ENCODE data around the gene MYO5A. TPM values are rescaled to one million over a fixed set of nuclear protein-coding genes. Genes with fewer than 3 reads are reported as not detected.

The MYO5A gene
- total and polyA plus RNA-seq, 9 of the 15 experiments (the other 6 are each of a cell fraction or from before 2014, with no cell fraction given): 0.03 to 0.82 (median 0.40) TPM

DNA sequence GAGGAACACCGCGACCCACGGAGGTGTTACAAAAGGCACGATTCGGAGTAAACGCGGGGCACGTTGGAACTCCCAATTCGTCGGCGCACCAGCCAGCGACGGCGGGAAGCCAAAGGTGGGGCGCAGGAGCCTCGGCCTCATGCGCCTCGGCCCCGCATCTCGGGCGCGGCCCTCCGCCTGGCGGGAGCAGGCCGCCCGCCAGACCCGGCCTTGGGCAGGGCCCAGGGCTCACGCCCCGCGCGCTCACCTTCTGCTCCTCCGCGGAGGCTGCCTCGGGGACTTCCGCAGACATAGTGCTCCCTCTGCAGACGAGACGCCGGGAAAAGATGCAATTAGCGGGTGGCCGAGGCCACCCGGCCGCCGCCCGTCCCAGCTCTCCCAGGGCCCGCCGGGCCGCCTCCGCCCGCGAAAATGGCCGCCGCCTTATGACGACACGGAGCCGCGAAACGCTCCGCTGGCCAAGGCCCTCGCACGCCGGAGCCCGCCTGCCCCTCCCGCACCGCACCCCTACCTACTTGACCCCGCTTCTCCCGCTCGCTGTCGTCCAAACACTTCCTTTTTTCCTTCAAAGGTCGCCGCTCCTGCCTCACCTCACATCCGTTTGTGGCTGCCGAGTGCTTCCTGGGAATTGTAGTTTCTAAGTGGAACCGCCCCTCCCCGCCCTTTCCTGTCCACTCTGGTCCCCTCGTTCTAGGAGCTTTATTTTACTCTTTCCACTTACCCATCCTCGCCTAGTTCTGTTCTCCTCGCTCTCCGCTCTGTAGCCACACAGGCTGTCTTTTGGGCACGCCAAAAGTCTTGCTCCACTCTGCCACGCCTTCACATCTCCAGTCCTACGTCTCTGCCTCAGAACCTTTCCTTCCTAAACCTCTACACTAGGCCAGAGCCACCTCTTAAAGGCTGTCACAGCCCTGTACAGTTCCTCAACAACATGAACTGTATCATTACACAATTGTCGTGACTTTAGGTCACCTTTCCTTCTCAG, 40.2 kb upstream of the MYO5A start, which contains the start of gene ARPP19 (continued):
- TF ChIP-seq ZNF212 (CRISPR knock-in tag; IDR thresholded peaks at IDR 0.05): no peak
- no peak; the same call in 1 of the 2 replicates for TF ChIP-seq CEBPG (CRISPR knock-in tag; IDR thresholded peaks at IDR 0.05)
- TF ChIP-seq CEBPG (tag; conservative IDR thresholded peaks at IDR 0.05 in 1 of 2, IDR thresholded peaks at IDR 0.05 in 1 of 2): no peak
- TF ChIP-seq STAT5A (IDR thresholded peaks at IDR 0.05; ENCODE audit: borderline replicate concordance, low read length): no peak
- TF ChIP-seq MYC (IDR thresholded peaks at IDR 0.05; ENCODE audit: low read depth, low read length): peak; percentile 78
- no peak for TF ChIP-seq MYC (CRISPR knock-in tag; IDR thresholded peaks at IDR 0.05; ENCODE audit: borderline replicate concordance, low read depth)
- peak; percentile 82 for TF ChIP-seq EHMT2 (IDR thresholded peaks at IDR 0.05)
- no peak for TF ChIP-seq HDAC3 (IDR thresholded peaks at IDR 0.05; ENCODE audit: borderline replicate concordance, partially characterized antibody)
- TF ChIP-seq, protein P1, sequence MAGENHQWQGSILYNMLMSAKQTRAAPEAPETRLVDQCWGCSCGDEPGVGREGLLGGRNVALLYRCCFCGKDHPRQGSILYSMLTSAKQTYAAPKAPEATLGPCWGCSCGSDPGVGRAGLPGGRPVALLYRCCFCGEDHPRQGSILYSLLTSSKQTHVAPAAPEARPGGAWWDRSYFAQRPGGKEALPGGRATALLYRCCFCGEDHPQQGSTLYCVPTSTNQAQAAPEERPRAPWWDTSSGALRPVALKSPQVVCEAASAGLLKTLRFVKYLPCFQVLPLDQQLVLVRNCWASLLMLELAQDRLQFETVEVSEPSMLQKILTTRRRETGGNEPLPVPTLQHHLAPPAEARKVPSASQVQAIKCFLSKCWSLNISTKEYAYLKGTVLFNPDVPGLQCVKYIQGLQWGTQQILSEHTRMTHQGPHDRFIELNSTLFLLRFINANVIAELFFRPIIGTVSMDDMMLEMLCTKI (IDR thresholded peaks at IDR 0.05; ENCODE audit: partially characterized antibody): no peak
- TF ChIP-seq NUFIP1 (IDR thresholded peaks at IDR 0.05; ENCODE audit: partially characterized antibody): no peak
- TF ChIP-seq BRD4 (IDR thresholded peaks at IDR 0.05): peak; percentile 74
- no peak for TF ChIP-seq GTF2F1 (IDR thresholded peaks at IDR 0.05; ENCODE audit: low read depth, low read length)
- TF ChIP-seq, protein P2, sequence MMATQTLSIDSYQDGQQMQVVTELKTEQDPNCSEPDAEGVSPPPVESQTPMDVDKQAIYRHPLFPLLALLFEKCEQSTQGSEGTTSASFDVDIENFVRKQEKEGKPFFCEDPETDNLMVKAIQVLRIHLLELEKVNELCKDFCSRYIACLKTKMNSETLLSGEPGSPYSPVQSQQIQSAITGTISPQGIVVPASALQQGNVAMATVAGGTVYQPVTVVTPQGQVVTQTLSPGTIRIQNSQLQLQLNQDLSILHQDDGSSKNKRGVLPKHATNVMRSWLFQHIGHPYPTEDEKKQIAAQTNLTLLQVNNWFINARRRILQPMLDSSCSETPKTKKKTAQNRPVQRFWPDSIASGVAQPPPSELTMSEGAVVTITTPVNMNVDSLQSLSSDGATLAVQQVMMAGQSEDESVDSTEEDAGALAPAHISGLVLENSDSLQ (IDR thresholded peaks at IDR 0.05): peak; percentile 49; the same call in 1 of the 2 replicates
- TF ChIP-seq ZNF785 (CRISPR knock-in tag; IDR thresholded peaks at IDR 0.05): no peak
- no peak for TF ChIP-seq SRSF9 (IDR thresholded peaks at IDR 0.05; ENCODE audit: borderline replicate concordance, low read depth, low read length)
- TF ChIP-seq ZBTB1 (CRISPR knock-in tag; IDR thresholded peaks at IDR 0.05; ENCODE audit: borderline replicate concordance, low read depth): peak; percentile 85
- no peak for TF ChIP-seq ZNF766 (CRISPR knock-in tag; conservative IDR thresholded peaks at IDR 0.05)
- no peak for TF ChIP-seq KDM2B (CRISPR knock-in tag; IDR thresholded peaks at IDR 0.05)
- no peak for TF ChIP-seq FOXJ2 (tag; IDR thresholded peaks at IDR 0.05)
- TF ChIP-seq SMAD4 (CRISPR knock-in tag; conservative IDR thresholded peaks at IDR 0.05): peak; percentile 81
- no peak for TF ChIP-seq SNRNP70 (optimal IDR thresholded peaks at IDR 0.05; ENCODE audit: low read depth, low read length)
- TF ChIP-seq RBM15 (IDR thresholded peaks at IDR 0.05; ENCODE audit: insufficient read depth, low read length): no peak
- TF ChIP-seq GATA2 (CRISPR knock-in tag; IDR thresholded peaks at IDR 0.05): no peak
- no peak for TF ChIP-seq SIRT6 (IDR thresholded peaks at IDR 0.05; ENCODE audit: low read depth, low read length)
- TF ChIP-seq SUPT5H (IDR thresholded peaks at IDR 0.05): peak; percentile 76
- no peak for TF ChIP-seq RBM34 (IDR thresholded peaks at IDR 0.05; ENCODE audit: borderline replicate concordance, insufficient read depth, low read length)
- no peak for TF ChIP-seq ZNF24 (IDR thresholded peaks at IDR 0.05)
- no peak for TF ChIP-seq CBX2 (IDR thresholded peaks at IDR 0.05; ENCODE audit: insufficient read depth, low read length, poor library complexity, severe bottlenecking)
- no peak for TF ChIP-seq ZFP30 (CRISPR knock-in tag; IDR thresholded peaks at IDR 0.05; ENCODE audit: borderline replicate concordance)

Measured in K562 (cell line).